H1 (cell line): ENCODE measurements around the gene FOXN4. TPM values are rescaled to one million over a fixed set of nuclear protein-coding genes. Genes with fewer than 3 reads are reported as not detected.

ENCODE experiments used
- CTCF ChIA-PET: fragments of 300-600 bp; sonication (Branson Sonifier 250); formaldehyde crosslinking; loops from one replicate; lab custom pipeline; 2021; ENCODE audit not compliant: partially characterized antibody; lab: Charles Lee
- POLR2A ChIA-PET: fragments of 300-600 bp; sonication (Branson Sonifier 250); formaldehyde crosslinking; loops from one replicate; lab custom pipeline; 2021; ENCODE audit warnings: inconsistent platforms; ENCODE audit not compliant: partially characterized antibody; lab: Charles Lee
- DNase-seq, 2 experiments: peaks; one replicate each; pipeline versions ENCODE4 v3.0.0 to v3.0.0-alpha.2; 2010 to 2022; ENCODE audit warnings: low spot score in 2 of 2, low read depth in 1 of 2, mixed read lengths in 1 of 2
- FAIRE-seq: peaks from 2 replicates; lab custom pipeline; 2011; peaks lifted over from hg19 to GRCh38; lab: Jason Lieb, UNC
- H2AFZ ChIP-seq: 2 replicates; pipeline ENCODE4 v1.8.1; 2012; ENCODE audit warnings: low read length, inconsistent platforms
- H2AK5ac ChIP-seq: 2 replicates; pipeline ENCODE4 v1.6.1; 2013; ENCODE audit warnings: low read depth, low read length
- H2BK120ac ChIP-seq: replicated peaks from 2 replicates; pipeline ENCODE3; 2013; ENCODE audit warnings: low read depth, low read length, inconsistent platforms
- H2BK12ac ChIP-seq: 2 replicates; pipeline ENCODE4 v1.6.1; 2013; ENCODE audit warnings: low read depth, low read length
- H2BK15ac ChIP-seq: 2 replicates; pipeline ENCODE4 v1.6.1; 2013; ENCODE audit warnings: low read length
- H2BK20ac ChIP-seq: 2 replicates; pipeline ENCODE4 v1.6.1; 2013; ENCODE audit warnings: low read length
- H2BK5ac ChIP-seq: 2 replicates; pipeline ENCODE4 v1.6.1; 2013; ENCODE audit warnings: low read depth, low read length
- H3K14ac ChIP-seq: 2 replicates; pipeline ENCODE4 v1.6.1; 2013; ENCODE audit warnings: inconsistent platforms; ENCODE audit not compliant: insufficient read length
- H3K18ac ChIP-seq: 2 replicates; pipeline ENCODE4 v1.6.1; 2013; ENCODE audit warnings: low read length; ENCODE audit errors: extremely low read depth
- H3K23ac ChIP-seq: 2 replicates; pipeline ENCODE4 v1.6.1; 2013; ENCODE audit warnings: inconsistent platforms; ENCODE audit not compliant: insufficient read length
- H3K23me2 ChIP-seq: 2 replicates; pipeline ENCODE4 v1.6.1; 2013; ENCODE audit warnings: low read depth, low read length
- H3K27ac ChIP-seq: 2 replicates; pipeline ENCODE4 v1.6.1; 2011; ENCODE audit warnings: low read depth, low read length, inconsistent platforms
- H3K27me3 ChIP-seq, 4 experiments: replicated peaks in 1 of 4; 1 replicate in 1 of 4; 2 replicates in 3 of 4; pipeline versions ENCODE4 v1.6.1 to v1.8.1; 2011 to 2013; ENCODE audit warnings: low read length in 3 of 4, mild to moderate bottlenecking in 3 of 4, inconsistent platforms in 2 of 4, mixed read lengths in 2 of 4, moderate library complexity in 1 of 4; ENCODE audit not compliant: control insufficient read depth in 3 of 4, insufficient read depth in 3 of 4; ENCODE audit errors: extremely low read depth in 1 of 4
- H3K36me3 ChIP-seq, 4 experiments: 2 replicates each; pipeline versions ENCODE4 v1.6.1 to v1.8.1; 2011 to 2013; ENCODE audit warnings: mild to moderate bottlenecking in 4 of 4, low read length in 3 of 4, moderate library complexity in 2 of 4, control low read depth in 1 of 4, inconsistent platforms in 1 of 4; ENCODE audit not compliant: insufficient read depth in 4 of 4, control insufficient read depth in 2 of 4
- H3K4ac ChIP-seq: replicated peaks from 2 replicates; pipeline ENCODE3; 2013; ENCODE audit warnings: low read length, low read depth, mixed read lengths, inconsistent platforms; ENCODE audit not compliant: insufficient read length
- H3K4me1 ChIP-seq, 4 experiments: replicated peaks in 1 of 4; 1 replicate in 1 of 4; 2 replicates in 3 of 4; pipeline versions ENCODE4 v1.6.1 to v1.8.1; 2011 to 2013; ENCODE audit warnings: low read length in 3 of 4, inconsistent platforms in 2 of 4, mixed read lengths in 1 of 4; ENCODE audit not compliant: insufficient read depth in 4 of 4, control insufficient read depth in 3 of 4
- H3K4me2 ChIP-seq, 2 experiments: 2 replicates each; pipeline versions ENCODE4 v1.6.1 to v1.8.1; 2011 to 2013; ENCODE audit warnings: low read depth in 2 of 2, low read length in 2 of 2, control low read depth in 1 of 2, inconsistent platforms in 1 of 2, mild to moderate bottlenecking in 1 of 2; ENCODE audit not compliant: insufficient read depth in 1 of 2
- H3K4me3 ChIP-seq, 4 experiments: fragments of 200-600, 300-600 bp in 1 of 4; sonication (generic), shearing (Covaris generic), sonication (Bioruptor Twin) in 1 of 4; 2 replicates each; pipeline versions ENCODE4 v1.5.1 to v1.8.1; 2011 to 2016; ENCODE audit warnings: low read length in 4 of 4, low read depth in 3 of 4, control low read depth in 2 of 4, inconsistent platforms in 2 of 4, mild to moderate bottlenecking in 2 of 4, mixed read lengths in 1 of 4, moderate library complexity in 1 of 4; ENCODE audit not compliant: insufficient read depth in 2 of 4; ENCODE audit errors: extremely low read depth in 1 of 4
- H3K56ac ChIP-seq: replicated peaks from 2 replicates; pipeline ENCODE3; 2013; ENCODE audit warnings: low read depth, mild to moderate bottlenecking, mixed read lengths, low read length, inconsistent platforms; ENCODE audit not compliant: insufficient read length
- H3K79me1 ChIP-seq: 2 replicates; pipeline ENCODE4 v1.6.1; 2013; ENCODE audit warnings: low read depth, low read length, control low read depth
- H3K79me2 ChIP-seq, 2 experiments: 2 replicates each; pipeline versions ENCODE4 v1.6.1 to v1.8.1; 2012 to 2013; ENCODE audit warnings: low read length in 2 of 2, mild to moderate bottlenecking in 2 of 2, inconsistent platforms in 1 of 2; ENCODE audit not compliant: insufficient read depth in 2 of 2, control insufficient read depth in 1 of 2
- H3K9ac ChIP-seq, 4 experiments: replicated peaks in 1 of 4; 1 replicate in 1 of 4; 2 replicates in 3 of 4; pipeline versions ENCODE4 v1.6.1 to v1.8.1; 2011 to 2013; ENCODE audit warnings: low read depth in 3 of 4, low read length in 3 of 4, control low read depth in 2 of 4, mild to moderate bottlenecking in 2 of 4, moderate library complexity in 2 of 4, inconsistent platforms in 1 of 4; ENCODE audit errors: extremely low read depth in 1 of 4
- H3K9me3 ChIP-seq, 2 experiments: 2 replicates each; pipeline versions ENCODE4 v1.6.1 to v1.8.1; 2012 to 2013; ENCODE audit warnings: mild to moderate bottlenecking in 2 of 2, moderate library complexity in 2 of 2, control low read depth in 1 of 2, inconsistent platforms in 1 of 2, low read depth in 1 of 2, low read length in 1 of 2, mixed read lengths in 1 of 2; ENCODE audit not compliant: insufficient read depth in 2 of 2
- H4K20me1 ChIP-seq, 2 experiments: replicated peaks in 1 of 2; 2 replicates each; pipeline versions ENCODE3 to v1.8.1; 2011 to 2013; ENCODE audit warnings: inconsistent platforms in 2 of 2, low read length in 2 of 2, mild to moderate bottlenecking in 1 of 2; ENCODE audit not compliant: insufficient read depth in 2 of 2, control insufficient read depth in 1 of 2
- H4K5ac ChIP-seq: 2 replicates; pipeline ENCODE4 v1.6.1; 2013; ENCODE audit warnings: low read length, low read depth, mixed read lengths, inconsistent platforms; ENCODE audit not compliant: insufficient read length
- H4K8ac ChIP-seq: 2 replicates; pipeline ENCODE4 v1.8.0; 2013; ENCODE audit warnings: mild to moderate bottlenecking, moderate library complexity, low read length, inconsistent platforms; ENCODE audit not compliant: insufficient read depth; ENCODE audit errors: extremely low read depth
- H4K91ac ChIP-seq: replicated peaks from 2 replicates; pipeline ENCODE3; 2013; ENCODE audit warnings: low read length, mixed read lengths, inconsistent platforms; ENCODE audit not compliant: insufficient read length
- ASH2L ChIP-seq: fragments of 200-600, 300-600 bp; sonication (generic); IDR thresholded peaks from one replicate; pipeline ENCODE4 v1.7.1; 2017; ENCODE audit warnings: low read length
- CBX8 ChIP-seq: fragments of 300-800, 300-1000 bp; sonication (generic); IDR thresholded peaks from 2 replicates; pipeline ENCODE4 v1.7.1; 2016; ENCODE audit warnings: low read depth, low read length, borderline replicate concordance
- CHD1 ChIP-seq: IDR thresholded peaks from 2 replicates; pipeline ENCODE4 v1.6.1; 2012; ENCODE audit warnings: low read depth, low read length, improper control_type of control experiment
- CTBP2 ChIP-seq: IDR thresholded peaks from 2 replicates; pipeline ENCODE4 v1.7.0; 2011; ENCODE audit warnings: borderline replicate concordance, mild to moderate bottlenecking, moderate library complexity, mixed read lengths, low read length; ENCODE audit not compliant: insufficient read depth, insufficient read length
- EZH2 ChIP-seq: fragments of 200-600 bp; sonication (generic); IDR thresholded peaks from 2 replicates; pipeline ENCODE4 v1.7.1; 2012; ENCODE audit warnings: low read depth, mild to moderate bottlenecking, moderate library complexity, low read length, inconsistent platforms; ENCODE audit not compliant: severe bottlenecking
- FOSL1 ChIP-seq: IDR thresholded peaks from 2 replicates; pipeline ENCODE4 v1.6.1; 2011; ENCODE audit warnings: mild to moderate bottlenecking, low read depth, low read length, moderate library complexity; ENCODE audit not compliant: insufficient read depth
- KDM5A ChIP-seq: fragments of 200-600 bp; IDR thresholded peaks from 2 replicates; pipeline ENCODE4 v1.7.1; 2012; ENCODE audit warnings: mild to moderate bottlenecking, low read length, inconsistent platforms, mixed read lengths
- MAFK ChIP-seq: IDR thresholded peaks from 2 replicates; pipeline ENCODE4 v1.6.1; 2012; ENCODE audit warnings: low read depth, mild to moderate bottlenecking, improper control_type of control experiment, low read length
- PHF8 ChIP-seq: fragments of 200-600 bp; sonication (generic); conservative IDR thresholded peaks from 2 replicates; pipeline ENCODE4 v1.7.1; 2012; ENCODE audit warnings: low read depth, mild to moderate bottlenecking, inconsistent platforms, low read length, moderate library complexity
- POU5F1 ChIP-seq: IDR thresholded peaks from 2 replicates; pipeline ENCODE4 v1.6.1; 2011; ENCODE audit warnings: low read depth, mild to moderate bottlenecking, low read length, moderate library complexity
- RXRA ChIP-seq: IDR thresholded peaks from 2 replicates; pipeline ENCODE4 v1.6.1; 2011; ENCODE audit warnings: low read depth, mild to moderate bottlenecking, low read length, moderate library complexity; ENCODE audit not compliant: insufficient read depth
- SP4 ChIP-seq: IDR thresholded peaks from 2 replicates; pipeline ENCODE4 v1.6.1; 2012; ENCODE audit warnings: low read length, inconsistent platforms
- SRF ChIP-seq: IDR thresholded peaks from 2 replicates; pipeline ENCODE4 v1.6.1; 2011; ENCODE audit warnings: mild to moderate bottlenecking, low read depth, low read length, moderate library complexity
- TAF7 ChIP-seq: optimal IDR thresholded peaks from 2 replicates; pipeline ENCODE3; 2011; ENCODE audit warnings: low read depth, mild to moderate bottlenecking, inconsistent platforms, low read length, moderate library complexity, borderline replicate concordance
- ZNF274 ChIP-seq: IDR thresholded peaks from 2 replicates; pipeline ENCODE4 v1.7.0; 2012; ENCODE audit warnings: low read length, borderline replicate concordance; ENCODE audit errors: extremely low read depth
- WGBS, 2 experiments: shearing (Covaris generic) in 1 of 2; methylation state at CpG; one replicate each; pipeline versions ENCODE4 v1.1.6 to v1.1.7; 2013 to 2015; ENCODE audit warnings: low lambda C conversion rate in 2 of 2, mixed read lengths in 2 of 2, inconsistent platforms in 1 of 2, low coverage in 1 of 2, missing lambda C conversion rate in 1 of 2; ENCODE audit not compliant: insufficient replicate concordance in 2 of 2, insufficient coverage in 1 of 2, insufficient read length in 1 of 2; ENCODE audit errors: extremely low coverage in 1 of 2, missing lambda C conversion rate in 1 of 2; 5-methylcytosine and 5-hydroxymethylcytosine counted together
- polyA plus RNA-seq, 7 experiments: library from polyadenylated mRNA; depleted of rRNA in 3 of 7; stranded (reverse) in 5 of 7; unstranded in 2 of 7; fragments of >200 nt in 5 of 7; fragments of 200-250 nt in 2 of 7; gene quantifications; 1 replicate in 5 of 7; 2 replicates in 1 of 7; 4 replicates in 1 of 7; pipeline versions ENCODE4 v1.2.1 to v1.2.3, GENCODE V29; 2011 to 2013; ENCODE audit warnings: missing spikeins in 2 of 7, mixed read lengths in 2 of 7
- total RNA-seq: library from RNA; stranded (reverse); fragmentation: NEBNext Ultra II Directional; extraction: Animal tissue kit (Norgen Biotek cat#: 25700); gene quantifications from 2 replicates; pipeline ENCODE4 v1.2.1, GENCODE V29; 2021

Gene FOXN4
- total and polyA plus RNA-seq, 2 of the 8 experiments (the other 6 are each of a cell fraction or from before 2014, with no cell fraction given), result 0.26 to 0.29 TPM

DNA sequence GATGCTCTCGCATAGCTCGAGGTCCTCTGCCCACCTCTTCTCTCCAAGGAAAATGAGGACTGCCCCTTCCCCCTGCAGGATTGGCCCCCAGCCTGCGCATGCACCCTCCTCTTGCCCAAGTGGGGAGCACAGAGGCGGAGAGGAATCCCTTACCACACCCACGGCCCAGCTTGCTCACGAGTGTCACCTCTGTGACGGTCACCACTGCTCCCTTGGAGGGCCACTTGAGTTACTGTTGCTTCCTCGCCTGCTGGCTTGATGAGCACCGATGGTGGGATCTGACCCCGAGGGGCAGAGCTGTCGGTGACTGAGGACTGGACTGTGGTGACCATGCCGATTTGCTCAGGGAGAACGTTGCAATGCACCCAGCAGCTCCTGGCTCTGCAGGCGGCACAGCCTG lies 41.7 kb downstream of the FOXN4 start:
- no peak overlapping the region for H2BK12ac ChIP-seq
- H3K56ac ChIP-seq, result no peak overlapping the region
- H2BK20ac ChIP-seq, result no peak overlapping the region
- no peak overlapping the region for H3K23ac ChIP-seq
- no peak overlapping the region for H3K4ac ChIP-seq
- H3K79me2 ChIP-seq, result no peaks in the 10 kb centered on the region
- no peak overlapping the region for H3K4me2 ChIP-seq
- H2BK5ac ChIP-seq, result no peak overlapping the region
- no peak overlapping the region for H3K18ac ChIP-seq
- H3K27ac ChIP-seq, result no peak overlapping the region
- ChIA-PET POLR2A (interaction anchor here (1.5 kb wide), 1 partner anchor 8 kb away, joined by 4 read pairs; no protein-coding TSS in a partner anchor), CTCF (interaction anchor here (0.6 to 9.8 kb wide), 9 partner anchors 8 to 510 kb away, joined by 3 to 148 read pairs (median 4); partner anchors contain the start of gene MYO1H)
- no peak for DNase-seq
- H2BK15ac ChIP-seq, result no peak overlapping the region
- no peaks in the 10 kb centered on the region for H3K23me2 ChIP-seq
- no peak overlapping the region for H3K9ac ChIP-seq
- FAIRE-seq, result no peak
- WGBS, 2 experiments, result 89% methylated on average over 14 of the region's 14 CpGs; no CpG with 5 or more reads in 1 of the 2 experiments
- no peaks in the 10 kb centered on the region for H3K9me3 ChIP-seq
- peaks cover 0 to 2% (median 0%) of the 10 kb centered on the region in 4 experiments; a peak in 1 of 7 replicates for H3K27me3 ChIP-seq
- H3K4me3 ChIP-seq, result no peak overlapping the region
- no peaks in the 10 kb centered on the region for H4K20me1 ChIP-seq
- H2BK120ac ChIP-seq, result no peak overlapping the region
- no peak overlapping the region for H4K5ac ChIP-seq
- no peak overlapping the region for H4K8ac ChIP-seq
- no peaks in the 10 kb centered on the region for H3K79me1 ChIP-seq
- H4K91ac ChIP-seq, result no peak overlapping the region
- no peaks in the 10 kb centered on the region for H3K36me3 ChIP-seq
- H2AFZ ChIP-seq, result no peak overlapping the region
- no peaks in the 10 kb centered on the region for H3K4me1 ChIP-seq
- H3K14ac ChIP-seq, result no peak overlapping the region
- no peak overlapping the region for H2AK5ac ChIP-seq
- TF ChIP-seq SP4 (no peak), TAF7 (no peak), RXRA (no peak), SRF (no peak), FOSL1 (no peak), CHD1 (no peak), ZNF274 (no peak), EZH2 (no peak), CTBP2 (no peak), PHF8 (no peak), MAFK (no peak), CBX8 (no peak), ASH2L (no peak), KDM5A (no peak), POU5F1 (no peak)
